A172 (cell line): ENCODE measurements around the gene C14orf132. TPM values are rescaled to one million over a fixed set of nuclear protein-coding genes. Genes with fewer than 3 reads are reported as not detected.

Experiments
- total RNA-seq: library from RNA; depleted of rRNA; stranded (reverse); fragments of >200 nt; shearing (Covaris generic); gene quantifications from 2 replicates; pipeline ENCODE4 v1.2.3, GENCODE V29; 2014; rRNA removed

Gene C14orf132
- total RNA-seq, 1 experiment from 2014 or later, result 9.5 TPM

Other genes starting within 250 kb of the C14orf132 start
- gene TUNAR, start 162.5 kb upstream of the C14orf132 start, total RNA-seq, result not detected in 2 replicates
- gene BDKRB2, start 165.5 kb downstream of the C14orf132 start, total RNA-seq, result 0.89 and 0.93 TPM in 2 replicates
- gene BDKRB1, start 216.8 kb downstream of the C14orf132 start, total RNA-seq, result 3.6 and 6.1 TPM in 2 replicates